Measurements from ENCODE around the gene TTI1.

Gene TTI1

GRCh38 chr20:38067717-38068365 lies 34.6 kb upstream of the TTI1 start:
- Histone ChIP-seq H3K9ac (no peak overlapping the region), H3K27me3 (ENCODE audit: control insufficient read depth, insufficient read depth, low read length) (no peaks in the 10 kb centered on the region), H3K79me2 (no peaks in the 10 kb centered on the region), H3K4me1 (peaks cover 2% of the 10 kb centered on the region), H3K27ac (no peak overlapping the region), H2AFZ (no peak overlapping the region), H3K4me3 (ENCODE audit: low read depth, low read length) (no peak overlapping the region), H3K4me2 (ENCODE audit: low read length) (no peak overlapping the region), H3K9me3 (ENCODE audit: control insufficient read depth, low read length) (no peaks in the 10 kb centered on the region), H3K36me3 (ENCODE audit: control insufficient read depth, insufficient read depth, low read length) (no peaks in the 10 kb centered on the region)
- TF ChIP-seq, protein P1, sequence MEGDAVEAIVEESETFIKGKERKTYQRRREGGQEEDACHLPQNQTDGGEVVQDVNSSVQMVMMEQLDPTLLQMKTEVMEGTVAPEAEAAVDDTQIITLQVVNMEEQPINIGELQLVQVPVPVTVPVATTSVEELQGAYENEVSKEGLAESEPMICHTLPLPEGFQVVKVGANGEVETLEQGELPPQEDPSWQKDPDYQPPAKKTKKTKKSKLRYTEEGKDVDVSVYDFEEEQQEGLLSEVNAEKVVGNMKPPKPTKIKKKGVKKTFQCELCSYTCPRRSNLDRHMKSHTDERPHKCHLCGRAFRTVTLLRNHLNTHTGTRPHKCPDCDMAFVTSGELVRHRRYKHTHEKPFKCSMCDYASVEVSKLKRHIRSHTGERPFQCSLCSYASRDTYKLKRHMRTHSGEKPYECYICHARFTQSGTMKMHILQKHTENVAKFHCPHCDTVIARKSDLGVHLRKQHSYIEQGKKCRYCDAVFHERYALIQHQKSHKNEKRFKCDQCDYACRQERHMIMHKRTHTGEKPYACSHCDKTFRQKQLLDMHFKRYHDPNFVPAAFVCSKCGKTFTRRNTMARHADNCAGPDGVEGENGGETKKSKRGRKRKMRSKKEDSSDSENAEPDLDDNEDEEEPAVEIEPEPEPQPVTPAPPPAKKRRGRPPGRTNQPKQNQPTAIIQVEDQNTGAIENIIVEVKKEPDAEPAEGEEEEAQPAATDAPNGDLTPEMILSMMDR (IDR thresholded peaks at IDR 0.05), result no peak

GRCh38 chr20:38066969-38067716 lies 33.9 kb upstream of the TTI1 start:
- Histone ChIP-seq H3K27ac (no peak overlapping the region), H3K4me1 (no peaks in the 10 kb centered on the region), H3K9ac (no peak overlapping the region), H3K4me3 (ENCODE audit: low read depth, low read length) (no peak overlapping the region), H2AFZ (no peak overlapping the region), H3K9me3 (ENCODE audit: control insufficient read depth, low read length) (no peaks in the 10 kb centered on the region), H3K79me2 (no peaks in the 10 kb centered on the region), H3K27me3 (ENCODE audit: control insufficient read depth, insufficient read depth, low read length) (no peaks in the 10 kb centered on the region), H3K36me3 (ENCODE audit: control insufficient read depth, insufficient read depth, low read length) (no peaks in the 10 kb centered on the region), H3K4me2 (ENCODE audit: low read length) (no peak overlapping the region)
- TF ChIP-seq, protein P1 (IDR thresholded peaks at IDR 0.05), result no peak

GRCh38 chr20:38065764-38066375 lies 32.6 kb upstream of the TTI1 start:
- no peak overlapping the region for H3K4me3 ChIP-seq (ENCODE audit: low read depth, low read length)
- H3K9me3 ChIP-seq (ENCODE audit: control insufficient read depth, low read length), result no peaks in the 10 kb centered on the region
- H3K36me3 ChIP-seq (ENCODE audit: control insufficient read depth, insufficient read depth, low read length), result no peaks in the 10 kb centered on the region
- TF ChIP-seq, protein P1 (IDR thresholded peaks at IDR 0.05), result no peak
- no peaks in the 10 kb centered on the region for H3K79me2 ChIP-seq
- H3K27me3 ChIP-seq (ENCODE audit: control insufficient read depth, insufficient read depth, low read length), result no peaks in the 10 kb centered on the region
- no peaks in the 10 kb centered on the region for H3K4me1 ChIP-seq
- H3K9ac ChIP-seq, result no peak overlapping the region
- no peak overlapping the region for H3K27ac ChIP-seq
- no peak overlapping the region for H3K4me2 ChIP-seq (ENCODE audit: low read length)
- no peak overlapping the region for H2AFZ ChIP-seq

DNA sequence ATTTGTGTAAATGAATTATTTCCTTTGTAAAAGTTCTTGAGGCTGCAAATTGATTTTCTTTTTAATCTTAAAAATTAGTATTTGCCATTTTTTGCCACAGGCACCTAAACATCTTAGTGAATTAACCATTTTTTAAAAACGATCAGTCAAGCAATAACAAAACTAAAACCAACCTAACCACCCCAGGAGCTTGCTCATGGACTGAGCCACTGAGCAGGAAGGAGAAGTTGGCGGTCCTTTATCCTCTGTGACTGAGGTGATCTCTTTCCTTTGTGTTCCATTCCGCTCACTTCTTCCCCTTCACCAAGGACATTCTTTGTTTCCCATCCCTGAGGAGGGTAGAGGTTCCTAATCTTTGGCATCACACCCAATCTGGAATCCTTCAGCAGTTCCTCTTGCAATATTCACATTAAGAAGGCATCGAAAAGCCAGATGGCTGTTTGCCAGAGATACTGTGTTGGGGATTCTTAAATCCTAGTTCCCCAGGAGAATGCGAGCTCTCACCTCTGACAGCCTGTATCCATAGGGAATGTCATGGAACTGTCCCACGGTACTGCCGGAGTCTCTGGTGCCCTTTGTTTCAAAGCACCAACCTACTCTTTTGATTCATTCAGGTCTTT lies 30.8 kb upstream of the TTI1 start:
- Histone ChIP-seq H3K36me3 (ENCODE audit: control insufficient read depth, insufficient read depth, low read length) (no peaks in the 10 kb centered on the region), H3K4me2 (ENCODE audit: low read length) (no peak overlapping the region), H3K9me3 (ENCODE audit: control insufficient read depth, low read length) (no peaks in the 10 kb centered on the region), H3K27me3 (ENCODE audit: control insufficient read depth, insufficient read depth, low read length) (no peaks in the 10 kb centered on the region), H3K79me2 (peaks cover 5% of the 10 kb centered on the region), H2AFZ (no peak overlapping the region), H3K27ac (no peak overlapping the region), H3K4me1 (no peaks in the 10 kb centered on the region), H3K9ac (no peak overlapping the region), H3K4me3 (ENCODE audit: low read depth, low read length) (no peak overlapping the region)
- TF ChIP-seq, protein P1 (IDR thresholded peaks at IDR 0.05), result no peak

Measured in parathyroid adenoma (tissue), 2 donors.